ENCODE measurements around the gene ZSCAN10.
A peak's percentile ranks its signal among the peaks of the same experiment; 100 is the strongest.
"Not testable (repeated sequence)": the region's sequence is repeated elsewhere in the genome, so short reads cannot be mapped to it uniquely, and the experiment has no call there.

Gene ZSCAN10

DNA sequence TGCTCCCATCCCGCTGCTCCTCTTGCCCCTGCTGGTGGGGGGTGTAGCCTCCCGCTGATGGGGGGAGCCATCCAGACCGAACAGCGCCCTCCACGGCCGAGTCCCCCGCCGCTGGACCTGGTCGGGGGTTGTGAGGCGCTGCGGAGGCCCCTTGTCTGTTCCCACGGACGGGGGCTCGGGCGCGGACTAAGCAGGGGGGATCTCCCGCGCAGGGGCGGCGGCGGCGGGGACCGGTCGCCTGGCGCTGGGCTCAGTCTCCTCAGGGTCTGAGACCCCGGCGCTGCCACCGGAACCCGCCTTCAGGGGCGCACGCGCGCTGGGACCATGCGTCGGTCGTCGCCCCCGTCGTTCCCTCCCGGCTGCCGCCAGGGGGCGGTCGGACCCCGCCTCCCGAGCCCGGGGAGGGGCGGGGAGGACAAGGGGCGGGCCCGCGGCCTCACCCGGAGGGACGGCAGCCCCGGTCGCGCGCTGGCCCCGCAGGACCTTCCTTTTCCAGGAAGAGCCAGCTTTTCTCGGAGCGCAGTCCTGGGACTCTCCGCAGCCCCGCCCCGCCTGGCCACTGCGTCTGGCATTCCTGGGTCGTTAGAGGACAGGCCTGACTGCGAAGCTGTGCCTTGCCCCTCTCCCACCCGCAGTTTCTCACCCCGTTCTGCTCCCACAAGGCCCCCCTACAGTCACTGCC lies 39.9 kb downstream of the ZSCAN10 start:
- peak; percentile 36 for DNase-seq

DNA sequence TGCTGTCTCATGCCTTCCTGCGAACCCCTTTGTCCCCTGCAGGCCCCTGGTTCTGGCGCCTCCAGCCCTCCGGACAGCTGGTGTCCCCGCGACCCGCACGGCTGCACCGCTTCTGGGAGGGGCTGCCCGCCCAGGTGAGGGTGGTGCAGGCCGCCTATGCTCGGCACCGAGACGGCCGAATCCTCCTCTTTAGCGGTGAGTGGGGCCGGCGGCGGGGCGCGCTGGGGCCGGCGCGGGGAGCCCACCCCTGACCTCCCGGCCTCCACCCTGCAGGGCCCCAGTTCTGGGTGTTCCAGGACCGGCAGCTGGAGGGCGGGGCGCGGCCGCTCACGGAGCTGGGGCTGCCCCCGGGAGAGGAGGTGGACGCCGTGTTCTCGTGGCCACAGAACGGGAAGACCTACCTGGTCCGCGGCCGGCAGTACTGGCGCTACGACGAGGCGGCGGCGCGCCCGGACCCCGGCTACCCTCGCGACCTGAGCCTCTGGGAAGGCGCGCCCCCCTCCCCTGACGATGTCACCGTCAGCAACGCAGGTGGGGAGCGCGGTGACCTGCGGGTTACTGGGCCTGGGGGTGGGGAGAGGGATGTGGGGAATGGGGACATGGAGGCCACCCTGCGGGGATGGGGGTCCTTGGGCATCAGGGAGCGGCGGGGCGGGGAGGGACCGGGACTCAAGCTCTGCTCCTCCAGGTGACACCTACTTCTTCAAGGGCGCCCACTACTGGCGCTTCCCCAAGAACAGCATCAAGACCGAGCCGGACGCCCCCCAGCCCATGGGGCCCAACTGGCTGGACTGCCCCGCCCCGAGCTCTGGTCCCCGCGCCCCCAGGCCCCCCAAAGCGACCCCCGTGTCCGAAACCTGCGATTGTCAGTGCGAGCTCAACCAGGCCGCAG lies 40.7 kb downstream of the ZSCAN10 start:
- no peak for DNase-seq

DNA sequence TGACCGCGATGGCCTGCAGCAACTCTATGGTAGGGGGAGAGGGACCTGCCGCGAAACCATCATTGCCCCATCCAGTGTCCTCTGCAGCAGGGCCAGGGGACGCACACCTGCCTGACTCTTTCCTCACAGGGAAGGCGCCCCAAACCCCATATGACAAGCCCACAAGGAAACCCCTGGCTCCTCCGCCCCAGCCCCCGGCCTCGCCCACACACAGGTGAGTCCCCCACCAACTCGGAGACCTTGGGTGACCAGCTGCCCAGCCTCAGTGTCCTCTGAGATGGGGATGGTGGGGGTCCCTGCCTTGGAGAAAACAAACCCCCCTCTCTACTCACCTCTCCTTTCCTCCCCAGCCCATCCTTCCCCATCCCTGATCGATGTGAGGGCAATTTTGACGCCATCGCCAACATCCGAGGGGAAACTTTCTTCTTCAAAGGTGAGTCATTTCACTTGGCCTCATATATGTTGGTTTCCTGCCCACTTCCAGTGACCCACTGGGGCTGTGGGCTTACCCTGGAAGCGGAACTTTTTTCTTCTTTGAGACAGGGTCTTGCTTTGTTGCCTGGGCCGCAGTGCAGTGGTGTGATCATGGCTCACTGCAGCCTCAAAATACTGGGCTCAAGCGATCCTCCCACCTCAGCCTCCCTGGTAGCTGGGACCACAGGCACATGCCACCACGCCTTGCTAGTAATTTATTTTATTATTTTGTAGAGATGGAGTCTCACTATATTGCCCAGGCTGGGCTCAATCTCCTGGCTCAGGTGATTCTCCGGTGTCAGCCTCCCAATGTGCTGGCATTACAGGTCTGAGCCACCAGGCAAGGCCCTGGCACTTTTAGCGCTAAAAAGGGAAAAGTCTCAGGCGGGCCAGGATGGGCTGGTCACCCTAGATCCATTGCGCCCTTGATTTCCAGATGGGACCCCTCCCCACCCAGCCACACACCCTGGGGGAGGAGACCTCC lies 41.6 kb downstream of the ZSCAN10 start:
- no peak for DNase-seq

DNA sequence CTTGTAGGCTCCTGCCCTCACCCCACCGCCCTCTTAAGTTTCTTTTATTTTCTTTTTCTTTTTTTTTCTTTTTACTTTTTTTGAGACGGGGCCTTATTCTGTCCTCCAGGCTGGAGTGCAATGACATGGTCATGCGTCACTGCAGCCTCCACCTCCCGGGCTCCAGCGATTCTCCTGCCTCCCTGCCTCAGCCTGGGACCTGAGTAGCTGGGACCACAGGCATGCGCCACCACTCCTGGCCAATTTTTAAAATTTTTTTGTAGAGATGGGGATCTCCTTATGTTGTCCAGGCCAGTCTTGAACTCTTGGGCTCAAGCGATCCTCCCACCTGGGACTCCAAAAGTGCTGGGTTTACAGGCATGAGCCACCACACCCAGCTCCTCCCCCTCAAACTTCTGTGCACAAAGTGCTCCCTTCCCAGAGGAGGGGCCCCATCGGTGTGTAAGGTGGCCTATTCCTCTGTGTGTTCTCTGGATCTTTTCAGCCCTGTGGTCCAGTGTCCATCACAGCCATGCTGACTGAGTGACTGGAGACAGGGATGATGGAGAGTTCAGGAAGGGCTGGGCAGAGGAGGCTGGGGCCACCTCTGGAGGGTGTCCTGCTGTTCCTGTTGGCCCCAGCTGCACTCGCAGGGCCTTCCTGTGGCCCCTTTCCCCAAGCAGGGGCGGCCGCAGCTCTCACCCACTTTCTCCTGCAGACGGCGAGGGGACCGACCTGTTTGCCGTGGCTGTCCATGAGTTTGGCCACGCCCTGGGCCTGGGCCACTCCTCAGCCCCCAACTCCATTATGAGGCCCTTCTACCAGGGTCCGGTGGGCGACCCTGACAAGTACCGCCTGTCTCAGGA lies 42.5 kb downstream of the ZSCAN10 start:
- no peak for DNase-seq

DNA sequence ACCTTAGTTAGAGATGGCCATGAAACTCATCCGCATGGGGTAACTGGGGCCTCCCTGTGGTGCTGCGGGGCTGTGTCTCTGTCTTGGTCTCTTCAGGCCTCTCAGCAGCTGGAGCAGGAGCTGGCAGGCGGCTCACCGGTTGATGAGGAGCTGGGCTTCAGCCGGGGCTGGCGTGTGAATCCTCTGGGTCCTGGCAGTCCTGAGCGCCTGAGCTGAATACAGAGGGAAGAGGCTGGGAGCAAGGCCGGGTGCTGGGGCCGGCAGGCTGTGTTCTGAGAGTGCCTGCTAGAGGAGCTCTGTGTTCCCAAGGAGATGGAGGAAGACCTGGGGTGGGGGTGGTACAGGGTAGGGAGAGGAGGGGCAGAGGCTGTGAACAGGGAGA lies 43.4 kb downstream of the ZSCAN10 start:
- not testable (repeated sequence) for DNase-seq

DNA sequence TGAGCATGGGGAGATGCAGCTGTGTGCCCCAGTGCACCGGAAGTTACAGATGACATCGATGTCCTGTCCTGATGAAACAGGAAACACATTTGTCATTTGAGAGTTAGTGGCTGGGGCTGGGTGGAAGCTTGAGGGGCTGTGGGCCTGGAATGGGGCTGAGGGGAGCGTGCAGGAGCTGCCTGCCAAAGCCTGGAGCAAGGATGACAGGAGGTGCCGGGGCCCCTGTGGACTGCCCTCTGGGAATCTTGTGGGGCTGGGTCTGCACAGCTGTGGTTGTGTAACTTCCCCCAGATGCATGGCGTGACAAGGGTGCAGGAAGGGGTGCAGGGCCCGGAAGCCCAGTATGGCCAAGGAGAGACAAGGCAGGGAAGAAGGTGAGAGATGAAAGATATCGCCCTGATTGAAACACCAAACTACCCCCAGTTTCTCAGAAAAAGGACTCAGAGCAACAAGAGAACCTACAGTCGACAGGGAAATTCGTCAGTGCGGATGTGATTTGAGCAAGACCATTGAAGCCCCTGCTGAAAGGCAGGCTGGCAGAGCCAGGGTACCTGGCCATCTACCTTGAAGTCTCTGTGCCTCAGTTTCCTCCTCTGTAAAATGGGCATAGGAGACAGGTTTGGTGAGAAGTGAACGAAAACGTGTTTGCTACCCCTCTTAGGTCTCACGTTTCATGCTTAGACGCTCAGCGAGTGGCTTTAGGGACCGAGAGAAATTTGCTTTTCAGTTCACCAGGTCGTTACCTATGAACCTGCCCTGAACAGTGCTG lies 43.9 kb downstream of the ZSCAN10 start:
- DNase-seq: no peak

DNA sequence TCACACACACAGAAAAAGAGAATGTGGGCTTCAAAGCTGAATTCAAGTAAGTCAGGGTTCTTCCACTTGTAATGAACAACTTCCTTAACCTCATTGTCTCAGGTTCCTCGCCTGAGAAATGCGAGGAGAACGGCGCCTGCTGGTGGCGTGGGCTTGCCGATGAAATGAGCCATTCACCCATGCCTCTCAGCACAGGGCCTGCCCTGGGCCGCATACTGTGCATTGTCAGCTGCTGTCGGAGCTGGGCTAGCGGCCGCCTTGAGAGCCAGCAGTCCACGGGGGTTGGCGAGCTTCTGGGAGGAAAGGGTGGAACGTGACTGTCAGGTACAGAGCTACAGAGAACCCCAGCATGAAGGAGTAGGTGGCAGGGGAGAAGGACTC lies 45.8 kb downstream of the ZSCAN10 start:
- DNase-seq: not testable (repeated sequence)

DNA sequence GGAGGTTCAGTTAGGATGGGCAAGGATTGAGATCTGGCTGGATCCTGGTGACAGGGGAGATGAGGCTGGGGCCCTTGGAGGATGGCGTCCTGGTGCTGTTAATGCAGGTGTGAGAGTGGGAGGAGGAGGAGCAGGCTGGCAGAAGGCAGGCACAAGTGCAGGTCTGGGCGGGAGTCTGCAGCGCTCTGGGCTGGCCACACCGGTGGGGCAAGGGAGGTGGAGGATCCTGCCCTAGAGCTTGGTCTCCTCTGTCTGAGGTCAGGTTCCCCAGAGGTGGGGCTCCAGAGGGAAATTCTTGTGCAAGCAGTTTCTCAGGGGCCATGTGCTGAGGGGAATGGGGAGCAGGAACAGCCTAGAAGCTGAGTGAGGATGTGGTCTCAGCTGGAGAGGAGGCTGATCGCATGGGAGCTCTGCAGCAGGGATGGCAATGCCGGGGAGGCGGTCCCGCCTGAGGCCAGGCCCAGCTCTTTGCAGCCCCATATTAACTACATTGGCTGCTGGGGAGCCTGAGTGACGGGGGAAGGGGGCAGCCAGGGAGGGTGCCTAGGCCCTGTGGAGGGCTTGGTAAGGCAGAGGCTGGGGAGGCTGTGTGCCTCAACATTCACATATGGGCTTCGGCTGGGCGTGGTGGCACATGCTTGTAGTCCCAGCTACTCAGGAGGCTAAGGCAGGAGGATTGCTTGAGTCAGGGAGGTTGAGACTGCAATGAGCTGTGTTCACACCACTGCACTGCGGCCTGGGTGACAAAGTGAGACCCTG lies 46.3 kb downstream of the ZSCAN10 start:
- DNase-seq: not testable (repeated sequence)

DNA sequence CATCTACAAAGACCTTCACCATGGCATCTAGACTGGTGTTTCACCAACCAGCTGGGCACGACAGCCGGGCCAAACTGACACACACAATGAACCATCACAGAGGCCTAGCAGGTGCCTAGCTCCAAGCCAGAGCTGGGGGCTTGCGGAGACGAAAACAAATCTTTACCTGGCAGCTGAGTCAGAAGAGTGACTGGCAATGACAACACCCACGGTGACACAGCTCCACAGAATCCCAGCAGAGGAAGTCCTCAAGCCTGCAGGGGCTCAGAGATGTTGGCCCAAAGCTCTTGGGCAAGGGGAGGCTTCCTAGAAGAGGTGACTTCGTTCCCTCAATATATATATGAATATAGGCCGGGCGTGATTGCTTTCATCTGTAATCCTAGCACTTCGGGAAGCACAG lies 47.6 kb downstream of the ZSCAN10 start:
- DNase-seq: no peak

DNA sequence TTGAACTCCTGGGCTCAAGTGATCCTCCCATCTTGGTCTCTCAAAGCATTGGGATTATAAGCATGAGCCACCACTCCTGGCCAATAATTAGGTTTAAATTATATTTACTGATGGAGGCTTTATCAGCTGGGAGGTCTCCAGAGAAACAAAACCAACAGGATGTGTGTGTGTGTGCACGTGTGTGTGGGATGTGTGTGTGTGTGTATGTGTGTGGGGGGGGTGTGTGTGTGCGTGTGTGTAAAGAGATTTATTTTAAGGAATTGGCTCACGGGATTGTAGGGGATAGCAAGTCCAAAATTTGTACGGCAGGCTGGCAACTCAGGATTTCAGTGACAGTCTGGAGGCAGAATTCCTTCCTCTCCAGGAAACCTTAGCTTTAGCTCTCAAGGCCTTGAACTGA lies 48.1 kb downstream of the ZSCAN10 start:
- DNase-seq: no peak

DNA sequence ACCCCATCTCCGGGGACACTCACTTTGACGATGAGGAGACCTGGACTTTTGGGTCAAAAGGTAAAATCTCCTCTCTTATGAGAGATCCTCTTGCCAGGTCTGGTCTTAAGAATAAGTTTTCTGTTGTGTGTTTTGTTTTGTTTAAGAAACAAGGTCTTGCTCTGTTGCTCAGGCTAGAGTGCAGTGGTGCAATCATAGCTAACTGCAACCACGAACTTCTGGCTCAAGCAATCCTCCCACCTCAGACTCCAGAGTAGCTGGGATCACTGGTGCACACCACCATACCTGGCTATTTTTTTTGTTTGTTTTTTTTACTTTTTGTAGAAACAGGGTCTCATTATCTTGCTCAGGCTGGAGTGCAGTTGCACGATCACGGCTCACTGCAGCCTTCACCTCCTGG lies 48.6 kb downstream of the ZSCAN10 start:
- DNase-seq: no peak

DNA sequence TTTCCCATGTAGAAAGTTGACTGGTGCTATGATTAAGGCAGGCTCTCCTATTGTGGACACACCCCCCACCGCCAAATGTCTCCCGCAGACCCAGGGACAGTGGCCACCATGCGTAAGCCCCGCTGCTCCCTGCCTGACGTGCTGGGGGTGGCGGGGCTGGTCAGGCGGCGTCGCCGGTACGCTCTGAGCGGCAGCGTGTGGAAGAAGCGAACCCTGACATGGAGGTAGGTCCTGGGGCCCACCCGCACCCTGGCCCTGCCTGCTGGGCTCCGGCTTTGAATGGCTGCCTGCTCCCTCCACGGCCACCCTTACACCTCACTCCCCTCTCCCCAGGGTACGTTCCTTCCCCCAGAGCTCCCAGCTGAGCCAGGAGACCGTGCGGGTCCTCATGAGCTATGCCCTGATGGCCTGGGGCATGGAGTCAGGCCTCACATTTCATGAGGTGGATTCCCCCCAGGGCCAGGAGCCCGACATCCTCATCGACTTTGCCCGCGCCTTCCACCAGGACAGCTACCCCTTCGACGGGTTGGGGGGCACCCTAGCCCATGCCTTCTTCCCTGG lies 49.1 kb downstream of the ZSCAN10 start:
- DNase-seq: no peak

DNA sequence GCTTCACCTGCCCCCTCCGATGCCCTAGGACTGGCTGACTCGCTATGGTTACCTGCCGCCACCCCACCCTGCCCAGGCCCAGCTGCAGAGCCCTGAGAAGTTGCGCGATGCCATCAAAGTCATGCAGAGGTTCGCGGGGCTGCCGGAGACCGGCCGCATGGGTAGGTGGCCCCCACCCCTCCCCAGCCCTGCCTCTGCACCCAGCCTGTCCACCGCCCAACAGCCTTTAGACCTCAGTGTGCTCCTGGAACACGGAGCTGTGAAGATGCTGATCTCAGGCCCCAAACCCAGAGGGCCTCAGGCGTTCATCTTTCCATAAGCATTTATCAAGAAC lies 51.7 kb downstream of the ZSCAN10 start:
- no peak for DNase-seq

DNA sequence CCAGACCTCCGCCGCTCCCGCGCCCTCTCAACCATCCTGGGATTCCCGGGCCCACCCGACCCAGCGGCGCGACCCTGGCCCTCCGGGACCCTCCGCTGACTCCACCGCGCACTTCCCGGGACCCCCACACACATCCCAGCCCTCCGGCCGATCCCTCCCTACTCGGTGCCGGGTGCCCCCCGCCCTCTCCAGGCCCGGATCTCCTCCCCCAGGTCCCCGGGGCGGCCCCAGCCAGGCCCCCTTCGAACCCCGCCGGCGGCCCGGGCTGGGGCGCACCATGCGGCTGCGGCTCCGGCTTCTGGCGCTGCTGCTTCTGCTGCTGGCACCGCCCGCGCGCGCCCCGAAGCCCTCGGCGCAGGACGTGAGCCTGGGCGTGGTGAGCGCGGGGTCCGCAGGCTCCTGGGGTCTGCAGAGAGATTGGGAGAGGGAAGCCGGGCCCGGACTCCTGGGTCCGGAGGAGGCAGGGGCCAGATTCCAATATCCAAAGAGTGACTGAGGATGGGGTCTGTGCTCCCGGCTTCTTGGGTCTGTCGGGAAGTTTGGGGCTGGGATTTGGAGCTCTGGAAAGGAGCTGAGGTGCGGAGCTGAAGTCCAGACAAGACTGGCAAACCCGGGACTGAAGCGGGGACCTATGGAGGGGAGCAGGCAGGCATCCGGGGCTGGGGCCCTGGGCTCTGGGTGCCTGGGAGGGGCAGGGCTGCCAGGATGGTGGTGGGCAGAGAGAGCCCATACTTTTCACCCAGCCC lies 52.3 kb downstream of the ZSCAN10 start:
- DNase-seq: no peak

DNA sequence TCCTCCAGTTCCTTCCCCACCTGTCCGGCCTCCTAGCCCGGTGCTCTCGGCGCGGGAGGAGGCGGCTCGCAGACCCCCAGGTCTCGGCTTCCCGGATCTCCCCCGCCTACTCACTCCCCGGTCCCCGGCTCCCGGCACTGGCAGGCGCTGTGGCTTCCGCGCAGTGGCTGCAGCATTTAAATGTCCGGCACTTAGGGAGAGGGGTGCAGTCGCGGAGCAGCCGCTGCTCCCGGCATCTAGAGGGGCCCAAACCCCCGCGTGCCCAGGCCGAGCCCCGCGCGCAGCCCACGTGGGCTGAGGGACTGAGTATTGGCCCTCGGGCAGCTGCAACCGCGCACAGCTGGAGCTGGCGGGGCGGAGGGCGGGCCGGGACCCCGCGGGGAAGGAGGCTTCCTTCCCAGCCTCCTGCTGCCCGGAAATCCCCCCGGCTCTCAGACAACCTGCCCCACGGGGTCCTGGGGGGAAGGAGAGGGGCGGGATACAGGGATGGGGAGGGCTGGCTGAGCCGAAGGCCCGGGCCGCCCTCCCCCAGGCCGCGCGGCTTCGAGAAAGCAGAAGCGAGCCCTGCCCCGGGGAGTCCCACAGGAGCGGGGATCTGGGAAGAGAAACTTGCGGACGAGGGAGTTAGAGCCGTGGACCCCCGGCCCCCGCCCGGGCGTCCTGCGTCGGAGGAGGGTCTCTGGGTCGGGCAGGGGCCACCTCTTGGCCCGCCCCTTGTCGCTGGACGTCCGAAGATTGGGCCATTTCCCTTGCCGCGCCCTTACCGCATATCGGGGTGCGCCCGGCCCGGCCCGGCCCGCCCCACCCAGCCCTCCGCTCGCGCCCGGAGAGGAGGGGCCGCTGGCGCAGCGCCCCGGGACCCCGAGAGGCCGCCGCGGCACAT lies 53.1 kb downstream of the ZSCAN10 start, which contains the start of gene MMP25:
TSS of gene MMP25 (plus strand) at position 804 of the 883 bp plus-strand sequence. CDS start 357 bp downstream, outside the sequence.
- DNase-seq: no peak

DNA sequence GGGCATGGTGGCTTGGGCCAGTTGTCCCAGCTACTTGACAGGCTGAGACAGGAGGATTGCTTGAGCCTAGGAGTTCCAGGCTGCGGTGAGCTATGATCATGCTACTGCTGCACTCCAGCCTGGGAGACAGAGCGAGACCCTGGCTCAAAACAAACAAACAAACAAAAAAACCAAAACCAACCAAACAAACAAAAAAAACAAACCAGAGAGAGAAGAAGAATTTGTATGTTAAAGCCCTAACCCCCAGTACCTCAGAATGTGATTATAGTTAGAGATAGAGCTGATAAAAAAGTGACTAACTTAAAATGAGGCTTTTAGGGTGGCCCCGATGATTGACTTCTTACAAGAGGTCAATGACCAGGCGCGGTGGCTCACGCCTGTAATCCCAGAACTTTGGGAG lies 54.4 kb downstream of the ZSCAN10 start:
- DNase-seq: no peak

DNA sequence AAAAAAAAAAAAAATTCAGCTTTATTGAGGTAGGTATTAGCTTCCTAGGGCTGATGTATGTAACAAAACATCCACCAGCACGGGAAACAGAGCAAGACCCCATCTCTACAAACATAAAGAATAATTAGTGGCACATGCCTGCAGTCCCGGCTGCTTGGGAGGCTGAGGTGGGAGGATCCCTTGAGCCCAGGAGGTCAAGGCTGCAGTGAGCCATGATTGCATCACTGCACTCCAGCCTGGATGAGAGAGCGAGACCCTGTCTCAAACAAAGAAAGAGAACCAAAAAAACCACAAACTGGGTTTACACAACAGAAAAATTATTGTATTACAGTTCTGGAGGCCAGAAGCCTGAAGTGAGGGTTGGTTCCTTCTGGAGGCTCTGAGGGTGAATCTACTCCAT lies 56.7 kb downstream of the ZSCAN10 start:
- DNase-seq: no peak

DNA sequence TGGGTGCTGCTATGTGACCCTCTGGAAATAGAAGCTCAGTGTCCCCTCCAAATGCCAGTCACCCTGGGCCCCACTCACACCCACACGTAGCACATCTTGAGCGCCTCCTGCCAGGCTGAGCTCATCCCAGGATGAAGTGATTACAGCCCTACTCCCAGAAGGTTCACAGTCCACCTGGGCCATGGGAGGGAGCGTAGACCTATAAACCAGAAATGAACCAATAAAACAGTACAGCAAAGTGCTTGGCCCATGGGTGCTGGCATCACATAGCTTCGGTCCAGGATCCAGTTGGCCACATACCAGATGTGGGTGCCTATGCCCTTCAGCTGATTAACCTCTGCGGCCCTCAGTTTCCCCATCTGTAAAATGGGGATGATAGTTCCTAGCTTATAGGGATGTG lies 60.2 kb downstream of the ZSCAN10 start:
- no peak for DNase-seq

Data from DMS 273 treated with DMSO at 0.1 percent for 48 hours (cell line).